ENCODE results near the gene SHISA8. TPM values are rescaled to one million over a fixed set of nuclear protein-coding genes. Genes with fewer than 3 reads are reported as not detected.

Gene SHISA8
- total RNA-seq, 3 donors from 2014 or later: 3.9 to 5.6 (median 5.0) TPM

- DNase-seq (peak; percentile 76), ATAC-seq (peak; percentile 86 to 90)
- H3K9me3 Mint-ChIP-seq: no peaks in the 10 kb centered on the region
- H3K4me1 Mint-ChIP-seq (ENCODE audit: low read depth): peaks cover 24% of the 10 kb centered on the region
- peaks cover 4% of the 10 kb centered on the region for H3K27me3 Mint-ChIP-seq (ENCODE audit: low read depth)
- H3K36me3 Mint-ChIP-seq (ENCODE audit: insufficient read depth): peaks cover 2% of the 10 kb centered on the region
- H3K4me3 Mint-ChIP-seq: peak overlapping the region; percentile 82
These were observed 11.0 kb upstream of the SHISA8 start for GRCh38 chr22:41925783-41926460.

DNA sequence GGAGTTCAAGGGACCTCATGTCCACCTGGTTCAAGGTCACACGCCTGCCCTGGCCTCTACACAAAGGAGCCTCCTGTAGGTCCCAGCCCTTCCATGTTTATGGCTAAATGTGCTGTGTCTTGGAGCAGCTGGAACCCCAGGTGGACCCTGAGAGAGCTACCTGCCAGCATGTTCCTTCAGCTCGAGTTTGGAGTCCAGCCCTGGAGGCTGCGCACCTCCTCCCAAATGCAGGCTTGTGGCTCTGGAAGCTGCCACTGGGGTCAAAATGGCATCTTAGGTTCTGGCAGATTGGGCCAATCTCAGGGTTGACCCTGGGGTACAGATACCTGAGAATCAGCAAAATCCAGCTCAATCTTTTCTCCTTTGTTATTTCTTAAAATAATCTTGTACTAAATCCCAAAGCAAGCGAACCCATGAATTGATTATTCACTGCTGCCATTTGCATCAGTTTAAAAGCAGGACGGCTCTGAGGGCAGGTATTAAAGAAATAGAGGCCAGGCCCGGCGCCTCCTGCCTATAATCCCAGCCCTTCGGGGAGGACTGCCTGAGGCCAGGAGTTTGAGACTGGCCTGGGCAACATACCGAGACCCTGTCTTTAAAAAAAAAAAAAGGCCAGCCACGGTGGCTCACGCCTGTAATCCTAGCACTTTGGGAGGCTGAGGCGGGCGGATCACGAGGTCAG, 8.9 kb upstream of the SHISA8 start:
- no peaks in the 10 kb centered on the region for H3K9me3 Mint-ChIP-seq

GRCh38 chr22:41922940-41923594, 8.2 kb upstream of the SHISA8 start:
- no peak for DNase-seq
- no peak overlapping the region for H3K4me3 Mint-ChIP-seq
- H3K27me3 Mint-ChIP-seq (ENCODE audit: low read depth): peaks cover 4% of the 10 kb centered on the region
- peaks cover 2% of the 10 kb centered on the region for H3K36me3 Mint-ChIP-seq (ENCODE audit: insufficient read depth)
- peaks cover 26% of the 10 kb centered on the region for H3K4me1 Mint-ChIP-seq (ENCODE audit: low read depth)
- no peak for ATAC-seq
- no peaks in the 10 kb centered on the region for H3K9me3 Mint-ChIP-seq

More for the DNA sequence above, 8.9 kb upstream of the SHISA8 start:
- Mint-ChIP-seq H3K36me3 (ENCODE audit: insufficient read depth) (peaks cover 2% of the 10 kb centered on the region), H3K4me3 (no peak overlapping the region), H3K27me3 (ENCODE audit: low read depth) (peaks cover 4% of the 10 kb centered on the region), H3K4me1 (ENCODE audit: low read depth) (peaks cover 28% of the 10 kb centered on the region)
- DNase-seq (no peak), ATAC-seq (no peak)

DNA sequence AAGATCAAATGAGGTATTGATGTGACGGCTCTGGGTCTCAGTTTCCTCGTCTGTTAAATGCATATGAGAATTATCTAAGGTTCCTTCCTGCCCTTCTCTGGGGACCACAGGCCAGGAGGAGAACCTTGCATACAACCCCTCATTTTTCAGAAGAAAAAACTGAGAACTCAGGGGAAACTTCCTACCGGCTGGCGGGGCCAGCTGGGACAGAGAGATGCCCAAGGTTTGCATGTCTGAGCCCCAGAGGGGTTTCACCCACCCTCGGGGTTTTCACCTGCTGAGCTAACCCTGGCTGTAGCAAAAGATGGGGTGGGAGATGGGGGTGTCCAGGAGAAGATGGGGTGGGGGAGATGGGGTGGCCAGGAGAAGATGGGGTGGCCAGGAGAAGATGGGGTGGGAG, 7.5 kb upstream of the SHISA8 start:
- H3K9me3 Mint-ChIP-seq: no peaks in the 10 kb centered on the region
- no peak for DNase-seq

GRCh38 chr22:41920271-41920976, 5.5 kb upstream of the SHISA8 start:
- Mint-ChIP-seq H3K4me3 (peak overlapping the region; percentile 49), H3K4me1 (ENCODE audit: low read depth) (peaks cover 26% of the 10 kb centered on the region), H3K27me3 (ENCODE audit: low read depth) (peaks cover 15% of the 10 kb centered on the region), H3K9me3 (no peaks in the 10 kb centered on the region), H3K36me3 (ENCODE audit: insufficient read depth) (peaks cover 2% of the 10 kb centered on the region)
- no peak for DNase-seq
- no peak for ATAC-seq

More for the DNA sequence above, 7.5 kb upstream of the SHISA8 start:
- Mint-ChIP-seq H3K36me3 (ENCODE audit: insufficient read depth) (peaks cover 2% of the 10 kb centered on the region), H3K27me3 (ENCODE audit: low read depth) (peaks cover 4% of the 10 kb centered on the region), H3K4me1 (ENCODE audit: low read depth) (peaks cover 25% of the 10 kb centered on the region), H3K4me3 (no peak overlapping the region)
- no peak for ATAC-seq

DNA sequence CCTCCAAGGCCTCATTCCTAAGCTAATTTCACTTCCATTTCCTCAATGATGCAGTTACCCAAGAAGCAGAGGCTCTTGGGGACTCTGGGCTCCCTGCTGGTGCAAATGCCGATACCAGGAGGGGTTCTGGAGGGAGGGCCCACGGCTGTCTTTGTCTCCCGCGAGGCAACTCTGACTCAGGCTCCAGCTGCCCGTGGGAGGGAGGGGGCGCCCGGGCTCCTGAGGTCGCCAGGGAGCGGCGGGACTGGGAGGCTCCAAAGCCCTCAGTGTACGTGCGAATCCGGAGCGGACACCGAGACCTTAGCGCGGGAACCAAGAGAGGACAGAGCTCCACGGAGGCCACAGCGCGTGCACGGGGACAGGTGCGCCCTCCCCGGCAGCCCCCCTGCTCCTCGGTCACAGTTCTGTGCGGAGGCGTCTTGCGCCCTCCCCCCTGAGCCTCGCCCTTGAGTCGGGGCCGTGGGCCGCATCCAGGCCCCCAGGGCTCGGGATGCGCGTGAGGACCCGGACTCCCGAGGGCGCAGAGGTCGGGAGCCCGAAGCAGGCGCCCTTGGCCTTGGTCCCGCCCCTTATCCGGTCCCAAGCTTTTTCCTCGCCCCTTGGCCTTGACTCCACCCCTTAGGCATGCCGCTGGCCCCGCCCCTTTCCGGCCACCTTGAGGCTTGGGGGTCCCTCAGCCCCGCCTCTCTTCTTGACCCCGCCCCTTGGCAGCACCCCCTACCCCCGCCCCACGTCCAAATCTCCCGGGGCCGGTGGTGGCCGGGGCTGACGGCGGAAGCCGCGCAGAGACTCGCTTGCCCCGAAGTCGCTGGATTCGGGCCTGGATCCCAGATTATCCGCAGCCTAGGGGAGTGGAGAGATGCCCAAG, 4.7 kb upstream of the SHISA8 start:
- Mint-ChIP-seq H3K36me3 (ENCODE audit: insufficient read depth) (no peaks in the 10 kb centered on the region), H3K4me3 (peak overlapping the region; percentile 65), H3K9me3 (no peaks in the 10 kb centered on the region), H3K27me3 (ENCODE audit: low read depth) (peaks cover 16% of the 10 kb centered on the region), H3K4me1 (ENCODE audit: low read depth) (peaks cover 24% of the 10 kb centered on the region)
- ATAC-seq: peak; percentile 31 to 37
- peak; percentile 59 for DNase-seq

DNA sequence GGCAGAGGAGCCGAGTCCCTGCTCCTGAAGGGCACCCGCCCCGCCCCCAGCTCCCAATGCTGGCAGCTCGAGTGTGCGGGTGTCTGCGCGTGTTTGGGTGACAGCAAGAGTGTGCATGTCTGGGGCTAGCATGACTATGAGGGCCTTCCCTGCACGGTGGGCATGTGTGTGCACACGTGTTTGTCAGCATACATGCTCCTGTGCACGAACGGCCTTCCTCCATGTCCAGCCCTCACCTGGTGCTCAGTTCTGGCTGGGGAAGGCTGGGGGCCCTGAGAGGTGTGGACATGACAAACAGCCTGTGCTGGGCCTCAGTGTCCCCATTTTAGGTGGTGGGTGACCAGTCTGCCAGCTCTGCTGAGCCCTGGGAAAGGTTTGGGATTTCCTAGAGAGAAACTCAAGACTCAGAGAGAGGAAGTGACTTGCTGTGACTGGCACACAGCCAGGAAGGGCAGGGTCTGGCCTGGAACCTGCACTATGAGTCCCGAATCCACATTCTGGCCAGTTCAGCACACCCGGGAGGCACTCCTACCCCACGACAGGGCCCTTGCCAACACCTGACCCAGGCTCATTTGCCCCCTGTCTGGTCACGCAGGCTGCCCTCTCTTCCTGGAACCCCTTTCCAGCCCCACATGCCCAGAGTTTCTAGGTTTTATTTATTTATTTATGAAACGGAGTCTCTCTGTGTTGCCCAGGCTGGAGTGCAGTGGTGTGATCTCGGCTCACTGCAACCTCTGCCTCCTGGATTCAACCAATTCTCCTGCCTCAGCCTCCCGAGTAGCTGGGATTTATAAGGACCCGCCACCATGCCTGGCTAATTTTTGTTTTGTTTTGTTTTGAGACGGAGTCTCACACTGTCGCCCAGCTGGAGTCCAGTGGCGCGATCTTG, 3.3 kb upstream of the SHISA8 start:
- Mint-ChIP-seq H3K27me3 (ENCODE audit: low read depth) (peaks cover 20% of the 10 kb centered on the region), H3K4me3 (peak overlapping the region; percentile 56), H3K9me3 (no peaks in the 10 kb centered on the region), H3K4me1 (ENCODE audit: low read depth) (peaks cover 24% of the 10 kb centered on the region), H3K36me3 (ENCODE audit: insufficient read depth) (no peaks in the 10 kb centered on the region)
- DNase-seq (no peak), ATAC-seq (no peak)

DNA sequence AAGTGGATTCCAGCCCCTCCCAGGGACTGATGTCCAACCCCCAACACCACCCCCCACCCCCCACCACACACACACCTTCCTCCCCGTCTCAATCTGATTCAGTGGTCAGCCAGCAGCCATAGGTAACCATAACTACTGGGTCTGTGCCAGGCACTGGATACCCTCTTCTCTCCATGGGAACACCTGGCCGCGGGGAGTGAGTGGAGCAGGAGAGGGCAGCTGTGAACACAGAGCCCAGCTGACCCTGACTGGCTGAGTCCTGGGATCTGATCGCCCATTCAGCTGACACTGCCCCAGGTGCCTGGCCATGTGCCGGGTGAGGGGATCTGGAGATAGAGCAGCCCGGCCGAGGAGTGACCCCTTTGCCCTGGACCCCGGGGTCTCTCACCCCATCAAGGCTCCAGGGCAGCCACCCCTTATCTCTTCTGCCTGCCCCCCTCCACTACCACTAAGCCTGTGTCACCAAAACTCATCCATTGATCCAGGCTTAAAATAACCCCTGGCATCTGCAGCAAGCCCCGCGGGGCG, 2.6 kb upstream of the SHISA8 start:
- H3K4me3 Mint-ChIP-seq: no peak overlapping the region
- peaks cover 26% of the 10 kb centered on the region for H3K4me1 Mint-ChIP-seq (ENCODE audit: low read depth)
- H3K36me3 Mint-ChIP-seq (ENCODE audit: insufficient read depth): no peaks in the 10 kb centered on the region
- ATAC-seq (no peak), DNase-seq (no peak)
- peaks cover 27% of the 10 kb centered on the region for H3K27me3 Mint-ChIP-seq (ENCODE audit: low read depth)
- no peaks in the 10 kb centered on the region for H3K9me3 Mint-ChIP-seq

- no peak for ATAC-seq
- peaks cover 32% of the 10 kb centered on the region for H3K27me3 Mint-ChIP-seq (ENCODE audit: low read depth)
- no peak for DNase-seq
- no peak overlapping the region for H3K4me3 Mint-ChIP-seq
- H3K36me3 Mint-ChIP-seq (ENCODE audit: insufficient read depth): no peaks in the 10 kb centered on the region
- peaks cover 28% of the 10 kb centered on the region for H3K4me1 Mint-ChIP-seq (ENCODE audit: low read depth)
- no peaks in the 10 kb centered on the region for H3K9me3 Mint-ChIP-seq
These were observed 2.0 kb upstream of the SHISA8 start for GRCh38 chr22:41916745-41917358.

DNA sequence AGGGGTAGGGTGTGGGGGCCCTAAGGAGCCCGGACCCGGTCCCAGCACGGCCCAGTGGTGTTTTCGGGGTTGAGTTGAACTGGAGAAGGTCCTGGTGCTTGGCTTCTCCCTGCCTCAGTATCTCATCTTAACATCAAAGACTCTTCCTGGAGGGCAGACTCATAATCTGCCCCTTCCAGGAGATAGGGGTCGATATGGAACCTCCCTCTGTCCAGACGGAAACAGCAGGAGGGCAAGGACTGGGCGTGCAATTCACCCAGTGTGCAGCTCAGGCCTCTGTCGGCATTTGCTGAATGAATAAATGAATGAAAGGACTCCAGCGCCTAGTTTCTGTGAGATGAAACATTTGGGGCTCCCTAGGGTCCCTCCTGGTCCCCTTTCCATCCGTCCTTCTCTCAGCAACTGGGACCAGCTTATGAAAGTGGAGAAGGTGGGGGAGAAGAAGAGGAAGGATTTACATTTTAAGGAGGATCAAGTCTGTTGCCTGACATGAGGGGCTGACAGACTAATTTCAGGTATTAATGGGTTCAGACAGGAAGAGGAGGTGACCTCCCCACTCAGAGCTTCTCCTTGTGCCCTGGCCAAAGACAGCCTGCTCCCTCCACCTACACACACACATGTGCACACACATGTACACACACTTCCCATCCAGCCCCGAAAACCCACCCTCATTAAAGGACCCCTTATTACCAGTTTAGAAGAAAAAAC, 1.1 kb upstream of the SHISA8 start:
- no peak for ATAC-seq
- peak overlapping the region; percentile 26 for H3K4me3 Mint-ChIP-seq

DNA sequence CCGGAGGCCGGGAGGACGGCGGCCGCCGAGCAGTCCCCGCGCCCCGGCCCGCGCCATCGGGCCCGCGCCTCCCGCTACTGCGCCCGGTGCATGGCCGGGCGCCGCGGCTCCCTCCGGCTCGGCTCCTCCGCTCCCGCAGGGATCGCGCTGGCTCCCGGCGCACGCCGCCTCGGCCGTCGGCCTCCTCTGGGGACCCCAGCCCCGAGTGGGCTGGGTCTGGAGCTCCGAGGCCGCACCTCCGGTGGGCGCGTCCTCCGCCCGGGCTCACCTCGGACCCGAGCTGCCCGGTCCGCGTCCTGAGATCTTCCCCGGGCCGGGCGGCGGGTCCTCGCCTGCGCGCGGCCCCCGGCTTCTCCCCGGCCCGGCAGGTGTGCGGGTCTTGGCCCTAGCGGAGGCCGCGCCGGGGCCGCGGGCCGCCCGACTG, 251 bp downstream of the SHISA8 start:
- no peak for DNase-seq
- Mint-ChIP-seq H3K27me3 (ENCODE audit: low read depth) (peaks cover 40% of the 10 kb centered on the region), H3K4me1 (ENCODE audit: low read depth) (peaks cover 29% of the 10 kb centered on the region), H3K4me3 (no peak overlapping the region), H3K36me3 (ENCODE audit: insufficient read depth) (no peaks in the 10 kb centered on the region), H3K9me3 (no peaks in the 10 kb centered on the region)
- peak; percentile 13 to 18 for ATAC-seq

More for the DNA sequence above, 1.1 kb upstream of the SHISA8 start:
- peaks cover 40% of the 10 kb centered on the region for H3K27me3 Mint-ChIP-seq (ENCODE audit: low read depth)
- no peaks in the 10 kb centered on the region for H3K9me3 Mint-ChIP-seq
- H3K4me1 Mint-ChIP-seq (ENCODE audit: low read depth): peaks cover 33% of the 10 kb centered on the region
- no peak for DNase-seq
- no peaks in the 10 kb centered on the region for H3K36me3 Mint-ChIP-seq (ENCODE audit: insufficient read depth)
